Right lung (tissue), 5 donors: ENCODE results near the gene KRTAP5-6. TPM values are rescaled to one million over a fixed set of nuclear protein-coding genes. Genes with fewer than 3 reads are reported as not detected.
"Not testable (repeated sequence)": the region's sequence is repeated elsewhere in the genome, so short reads cannot be mapped to it uniquely, and the experiment has no call there.

Experiments
- DNase-seq, 2 donors: peaks; one replicate each; pipeline ENCODE4 v3.0.0-alpha.2; 2013
- polyA plus RNA-seq, 5 donors: library from polyadenylated mRNA; unstranded; fragments of 120-200 nt; gene quantifications; one replicate each; pipeline versions ENCODE4 v1.2.1 to v1.2.3, GENCODE V29; 2013; ENCODE audit warnings: inconsistent platforms in 1 of 5, low replicate concordance in 1 of 5; ENCODE audit not compliant: insufficient read length in 5 of 5, insufficient read depth in 1 of 5

The KRTAP5-6 gene
- polyA plus RNA-seq, 5 donors, result not detected

DNA sequence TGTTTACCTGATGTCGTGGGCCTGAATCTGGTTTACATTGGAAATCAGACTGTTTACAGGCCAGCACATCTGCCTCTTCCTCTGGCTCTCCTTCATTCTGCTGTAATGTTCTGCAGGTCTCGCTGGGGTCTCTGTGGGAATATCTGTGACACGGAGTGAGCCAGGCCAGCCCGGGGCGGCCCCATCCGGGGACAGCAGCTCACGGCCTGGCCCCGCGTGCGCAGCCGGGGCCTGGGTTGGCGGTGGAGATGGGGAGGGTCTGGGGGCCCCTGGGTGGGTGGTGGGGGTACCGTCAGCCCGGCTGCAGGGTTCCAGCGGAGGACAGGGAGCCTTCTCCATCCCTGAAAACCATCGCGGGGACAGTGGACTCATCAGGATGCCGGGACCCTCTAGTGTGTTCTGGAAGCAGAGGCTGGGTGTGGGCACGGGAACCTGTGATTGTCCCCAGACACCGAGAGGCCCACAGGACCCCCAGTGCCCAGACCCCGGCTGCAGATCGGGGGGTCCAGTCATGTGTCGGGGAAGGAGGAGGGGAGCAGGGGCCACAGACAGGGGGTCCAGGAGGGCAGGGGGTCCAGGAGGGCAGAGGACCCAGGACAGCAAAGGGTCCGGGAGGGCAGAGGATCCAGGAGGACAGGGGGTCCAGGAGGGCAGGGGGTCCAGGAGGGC, 13.0 kb upstream of the KRTAP5-6 start:
- not testable (repeated sequence) for DNase-seq

DNA sequence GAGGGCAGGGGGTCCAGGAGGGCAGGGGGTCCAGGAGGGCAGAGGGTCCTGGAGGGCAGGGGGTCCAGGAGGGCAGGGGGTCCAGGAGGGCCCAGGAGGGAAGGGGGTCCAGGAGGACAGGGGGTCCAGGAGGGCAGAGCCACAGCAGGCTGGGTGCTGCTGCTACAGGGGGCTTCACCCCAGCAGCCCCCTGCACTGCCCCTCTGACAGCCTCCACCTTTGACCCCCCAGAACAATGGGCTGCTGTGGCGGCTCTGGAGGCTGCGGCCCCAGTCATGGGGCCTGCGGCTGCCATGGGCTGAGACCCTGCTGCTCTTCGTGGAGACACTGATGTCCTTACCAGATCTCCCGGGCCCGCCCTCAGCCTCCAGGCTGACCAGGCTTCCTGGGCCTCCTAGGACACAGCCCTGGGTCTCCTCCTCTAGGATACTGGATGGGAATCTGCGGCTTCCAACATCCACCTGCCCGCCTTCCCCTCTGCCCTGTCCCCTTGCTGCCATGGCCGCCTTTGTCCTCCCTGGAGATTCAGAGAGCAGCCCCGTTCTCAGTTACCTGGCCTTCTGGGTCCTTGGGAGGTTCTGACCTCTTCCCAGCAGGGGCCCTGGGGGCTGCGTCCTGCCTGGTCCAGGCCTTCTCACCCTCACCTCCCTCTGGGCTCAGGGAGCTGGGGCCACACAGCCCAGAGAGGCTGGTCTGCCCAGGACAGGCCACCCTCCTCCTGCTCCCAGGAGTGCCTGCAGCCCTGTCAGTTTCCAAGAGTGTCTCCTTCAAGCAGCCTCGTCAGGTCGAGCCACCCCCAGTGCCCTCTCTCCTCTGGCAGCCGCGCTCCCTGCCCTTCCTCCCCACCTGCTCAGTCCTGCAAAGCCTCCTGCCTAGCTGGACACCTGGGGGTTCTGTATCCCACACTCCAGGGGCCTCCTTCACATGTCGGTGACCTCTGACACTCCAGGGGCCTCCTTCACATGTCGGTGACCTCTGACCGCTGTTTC, 11.8 kb upstream of the KRTAP5-6 start:
- not testable (repeated sequence) for DNase-seq

DNA sequence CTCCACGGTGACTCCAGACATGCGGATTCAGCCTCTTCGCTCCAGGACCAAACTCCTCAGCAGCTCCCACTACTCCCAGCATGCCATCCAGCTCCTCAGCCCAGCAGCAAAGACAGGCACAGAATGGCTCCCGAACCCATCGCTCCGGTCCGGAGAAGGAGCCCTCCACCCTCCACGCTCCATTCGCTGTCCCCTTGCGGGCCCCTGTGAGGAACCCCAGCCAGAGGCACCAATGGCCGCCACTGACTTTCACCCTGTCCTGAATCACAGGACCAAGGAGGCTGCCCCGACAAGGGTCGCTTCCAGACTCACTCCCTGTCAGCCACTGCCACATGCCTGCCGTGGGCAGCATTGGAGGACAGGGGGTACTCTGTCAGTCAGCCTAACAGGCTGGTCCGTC, 10.8 kb upstream of the KRTAP5-6 start:
- not testable (repeated sequence) for DNase-seq

DNA sequence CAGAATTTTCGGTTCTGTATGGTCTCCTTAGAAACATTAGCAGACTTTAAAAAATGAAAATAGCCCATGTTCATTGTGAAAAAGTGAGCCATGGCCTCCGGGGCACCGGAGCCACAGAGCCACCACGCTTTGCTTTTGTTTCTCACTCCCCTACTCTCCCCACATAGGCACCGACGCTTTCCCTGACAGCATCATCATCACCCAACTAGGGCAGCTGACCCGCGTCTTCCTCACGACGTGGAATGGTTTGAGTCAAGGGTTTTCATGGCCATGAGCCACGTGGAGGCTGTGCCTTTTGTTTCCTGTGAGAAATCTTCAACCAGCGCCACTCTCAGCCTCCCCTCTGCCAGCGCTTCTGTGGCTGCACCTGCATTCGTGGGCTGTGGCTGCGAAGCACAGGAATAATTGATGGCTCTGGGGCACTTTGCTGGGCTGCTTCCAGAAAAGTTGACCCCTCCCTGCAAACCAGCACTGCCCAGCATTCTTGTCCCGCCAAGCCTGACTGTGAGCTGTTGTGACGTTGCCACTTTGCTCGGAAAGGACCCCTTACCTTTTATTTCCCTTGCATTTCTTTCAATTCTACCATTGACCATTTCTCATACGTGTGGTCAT, 8.6 kb upstream of the KRTAP5-6 start:
- DNase-seq, result not testable (repeated sequence)

DNA sequence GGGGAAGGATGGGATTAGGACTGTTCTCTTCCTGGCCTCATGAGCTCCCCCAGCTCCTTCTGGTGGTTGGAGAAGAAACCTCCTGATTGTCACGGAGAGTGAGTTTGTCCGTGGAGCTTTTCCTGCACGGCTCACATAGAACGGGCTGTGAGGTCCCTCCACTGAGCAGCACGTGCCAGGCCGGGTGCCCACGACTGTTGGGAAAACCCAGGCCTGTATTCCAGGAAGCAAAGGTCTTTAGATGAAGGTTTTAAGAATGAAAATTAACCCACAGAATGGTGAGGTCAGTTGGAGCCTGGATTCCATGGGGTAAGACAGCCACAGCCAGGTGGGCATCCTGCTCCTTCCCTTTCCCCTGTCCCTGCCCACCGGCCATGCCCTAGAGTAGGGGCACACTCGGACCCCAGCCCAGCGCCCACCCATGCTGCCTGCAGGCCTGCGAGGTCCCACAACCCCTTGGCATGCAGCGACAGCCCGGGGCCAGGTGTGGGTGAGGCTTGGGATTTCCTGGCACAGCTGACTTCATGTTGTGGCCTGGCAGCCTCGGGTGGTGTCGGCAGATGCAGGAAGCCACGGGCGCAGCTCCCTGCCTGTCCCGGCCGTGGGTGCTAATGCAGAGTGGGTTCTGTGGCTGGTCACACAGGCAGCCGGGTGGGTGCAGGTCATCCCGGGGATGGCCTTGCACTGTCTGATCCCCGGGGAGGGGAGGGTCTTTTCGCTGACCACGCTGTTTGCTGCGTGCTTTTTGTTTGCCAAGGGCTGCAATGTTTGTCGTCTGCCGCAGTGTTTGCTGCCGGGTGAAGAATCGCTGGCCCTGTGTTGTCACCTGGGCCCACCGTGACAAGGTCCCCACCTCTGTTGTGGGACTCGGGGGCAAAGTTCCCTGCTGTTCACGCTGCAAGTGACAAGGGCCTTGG, 7.5 kb upstream of the KRTAP5-6 start:
- not testable (repeated sequence) for DNase-seq

DNA sequence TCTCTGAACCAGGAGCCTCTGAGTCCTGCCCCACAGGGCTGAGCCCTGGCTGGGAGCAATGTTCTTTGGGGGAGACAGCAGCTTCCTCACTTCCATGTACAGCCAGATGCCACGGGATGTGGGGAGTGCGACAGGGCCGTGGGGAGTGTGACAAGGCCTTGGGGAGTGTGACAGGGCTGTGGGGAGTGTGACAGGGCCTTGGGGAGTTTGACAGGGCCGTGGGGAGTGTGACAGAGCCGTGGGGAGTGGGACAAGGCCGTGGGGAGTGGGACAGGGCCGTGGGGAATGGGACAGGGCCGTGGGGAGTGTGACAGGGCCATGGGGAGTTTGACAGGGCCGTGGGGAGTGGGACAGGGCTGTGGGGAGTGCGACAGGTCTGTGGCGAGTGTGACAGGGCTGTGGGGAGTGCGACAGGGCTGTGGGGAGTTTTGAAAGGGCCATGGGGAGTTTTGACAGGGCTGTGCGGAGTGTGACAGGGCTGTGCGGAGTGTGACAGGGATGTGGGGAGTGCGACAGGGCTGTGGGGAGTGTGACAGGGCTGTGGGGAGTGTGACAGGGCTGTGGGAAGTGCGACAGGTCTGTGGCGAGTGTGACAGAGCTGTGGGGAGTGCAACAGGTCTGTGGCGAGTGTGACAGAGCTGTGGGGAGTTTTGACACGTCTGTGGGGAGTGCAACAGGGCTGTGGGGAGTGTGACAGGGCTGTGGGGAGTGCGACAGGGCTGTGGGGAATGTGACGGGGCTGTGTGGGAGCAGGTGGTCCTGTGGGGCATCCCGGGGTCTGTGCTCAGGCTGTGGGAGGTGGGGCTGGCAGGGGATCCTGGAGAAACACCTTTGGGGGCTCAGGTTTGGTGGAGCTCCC, 6.6 kb upstream of the KRTAP5-6 start:
- no peak for DNase-seq

DNA sequence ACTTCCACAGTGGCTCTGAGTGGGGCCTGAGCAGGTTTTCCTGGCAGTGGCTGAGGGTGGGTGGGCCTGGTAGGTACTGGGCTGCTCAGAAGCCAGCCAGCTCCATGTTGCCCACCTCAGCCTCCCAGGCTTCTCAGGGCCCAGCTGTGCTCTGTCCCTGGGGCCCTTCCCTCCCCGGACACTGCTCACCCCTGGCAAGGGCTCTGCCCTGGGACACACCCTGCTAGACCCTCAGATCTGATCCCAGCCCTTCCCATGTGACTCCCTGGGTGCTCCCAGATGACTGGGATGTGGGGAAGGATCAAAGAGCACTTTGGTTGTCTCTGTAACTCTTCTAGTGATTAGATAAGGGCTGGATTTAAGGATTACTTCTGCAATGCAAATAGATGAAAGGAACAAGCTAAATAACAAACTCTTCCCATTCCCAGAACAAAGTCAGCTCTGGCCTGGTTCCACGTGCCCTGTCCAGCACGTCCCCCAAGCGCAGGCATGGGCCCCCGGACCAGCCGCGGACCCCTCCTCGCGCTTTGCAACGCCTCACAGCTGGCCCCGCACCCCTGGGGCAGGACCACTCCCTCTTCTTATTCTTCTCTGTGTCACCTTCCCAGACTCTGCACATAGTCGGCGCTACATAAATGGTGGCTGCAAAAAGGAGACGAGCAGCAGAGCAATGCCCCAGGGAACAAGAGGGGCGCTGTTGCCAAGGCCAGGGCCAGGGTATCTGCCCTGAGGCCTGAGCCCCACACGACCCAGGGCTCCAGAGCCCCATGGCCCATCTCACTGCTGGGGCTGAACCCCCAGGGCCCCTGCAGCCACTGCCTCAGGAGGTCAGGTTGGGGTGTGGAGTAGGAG, 5.7 kb upstream of the KRTAP5-6 start:
- no peak for DNase-seq

DNA sequence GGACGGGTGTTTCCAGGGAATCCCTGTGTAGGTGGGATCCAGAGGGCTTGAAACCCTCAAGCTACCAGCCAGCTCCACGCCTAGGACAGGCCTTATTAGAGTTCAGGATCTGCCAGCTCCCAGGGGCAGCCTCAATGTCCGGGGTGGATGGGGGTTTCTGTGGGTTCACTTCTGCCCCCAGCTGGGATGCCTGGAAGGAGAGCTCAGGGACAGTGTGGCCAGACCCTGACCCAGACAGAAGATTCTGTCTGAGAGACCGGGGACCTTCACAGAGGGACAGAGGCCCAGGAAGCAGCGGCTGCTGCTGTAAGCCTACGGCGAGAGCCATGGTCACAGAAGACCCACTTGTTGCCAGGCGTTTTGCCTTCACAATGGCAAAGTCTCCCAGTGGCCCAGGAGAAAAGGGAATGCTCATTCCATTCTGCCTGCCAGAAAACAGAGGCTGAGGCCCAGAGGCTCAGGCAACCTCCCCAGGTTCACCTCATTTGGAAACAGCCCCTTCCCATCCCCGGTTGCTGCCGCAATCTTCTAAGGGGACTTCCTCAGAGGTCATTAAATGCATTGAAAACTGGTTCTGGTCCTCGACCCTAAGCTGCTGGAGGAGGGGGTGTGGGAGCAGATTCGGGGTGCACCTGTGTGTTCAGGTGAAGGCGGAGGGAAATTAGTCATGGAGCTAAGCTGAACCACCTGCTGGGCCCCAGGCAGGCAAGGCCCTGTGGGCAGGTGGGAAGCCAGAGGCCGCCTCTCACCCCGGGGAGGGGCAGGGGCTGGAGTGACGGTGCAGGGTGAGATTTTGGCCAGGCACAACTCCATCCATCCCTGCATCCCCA, 4.9 kb upstream of the KRTAP5-6 start:
- no peak for DNase-seq

DNA sequence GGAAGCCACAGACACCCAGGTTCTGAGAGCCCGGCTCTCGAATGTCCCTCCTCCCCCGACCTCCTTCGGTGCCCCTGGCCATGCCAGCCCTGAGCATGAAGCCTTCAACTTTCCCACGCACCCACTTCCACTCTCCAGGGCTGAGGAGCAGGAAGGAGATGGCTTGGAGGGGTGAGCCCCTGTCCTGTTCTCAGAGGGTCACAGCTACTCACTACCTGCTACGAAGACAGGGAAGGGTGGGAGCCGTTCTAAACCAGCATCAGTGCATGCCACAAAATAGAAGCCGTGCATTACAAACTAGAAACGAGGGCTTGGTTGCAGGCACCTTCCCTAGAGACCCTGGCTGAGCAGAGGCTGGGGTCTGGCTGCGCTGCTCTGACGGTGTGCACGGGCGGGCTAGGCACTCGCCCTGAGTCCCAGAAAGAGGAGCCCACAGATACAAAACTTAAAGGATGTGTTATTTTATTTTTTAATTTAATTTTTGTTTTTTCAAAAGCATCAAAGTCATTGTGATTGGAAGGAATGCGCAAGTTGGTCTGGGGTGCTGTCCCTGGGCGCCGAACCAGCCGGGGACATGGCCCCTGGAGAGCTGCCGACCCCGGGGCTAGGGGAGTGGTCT, 4.2 kb upstream of the KRTAP5-6 start:
- DNase-seq, result no peak

DNA sequence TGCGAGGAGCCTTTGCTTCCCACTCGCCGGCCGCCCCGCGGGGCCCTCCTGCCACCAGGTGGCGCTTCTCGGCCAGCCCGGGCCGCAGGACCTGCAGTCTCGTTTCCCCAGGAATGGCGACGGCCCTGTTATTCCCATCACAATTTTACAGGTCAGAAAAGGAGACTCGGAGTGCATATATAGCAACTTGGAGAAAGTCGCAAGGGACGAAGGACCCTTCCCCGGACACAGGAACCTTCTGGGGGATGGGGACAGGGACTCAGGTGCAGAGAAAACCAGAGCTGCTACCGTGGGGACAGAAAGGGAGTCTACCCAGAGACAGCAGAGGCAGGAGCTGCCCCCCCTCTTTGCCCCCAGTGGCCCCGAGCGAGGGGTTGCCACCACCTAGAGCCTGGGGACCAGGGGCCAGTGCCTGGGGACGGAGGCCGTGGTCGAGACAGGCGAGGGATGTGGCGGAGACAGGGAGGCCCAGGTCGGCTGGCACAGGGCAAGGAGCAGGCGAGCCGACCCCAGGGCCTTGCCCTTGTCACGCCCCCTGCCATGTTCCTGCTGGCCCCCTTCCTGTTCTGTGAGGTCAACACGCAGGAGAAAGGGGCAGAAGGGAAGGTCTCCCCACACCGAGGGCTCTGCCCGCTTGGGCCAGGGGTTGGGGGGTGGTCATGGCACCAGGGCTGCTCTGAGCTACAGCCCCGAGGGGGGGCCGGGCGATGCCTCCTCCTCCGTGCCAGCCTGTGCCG, 3.5 kb upstream of the KRTAP5-6 start:
- DNase-seq, result peak; percentile 53 to 68

DNA sequence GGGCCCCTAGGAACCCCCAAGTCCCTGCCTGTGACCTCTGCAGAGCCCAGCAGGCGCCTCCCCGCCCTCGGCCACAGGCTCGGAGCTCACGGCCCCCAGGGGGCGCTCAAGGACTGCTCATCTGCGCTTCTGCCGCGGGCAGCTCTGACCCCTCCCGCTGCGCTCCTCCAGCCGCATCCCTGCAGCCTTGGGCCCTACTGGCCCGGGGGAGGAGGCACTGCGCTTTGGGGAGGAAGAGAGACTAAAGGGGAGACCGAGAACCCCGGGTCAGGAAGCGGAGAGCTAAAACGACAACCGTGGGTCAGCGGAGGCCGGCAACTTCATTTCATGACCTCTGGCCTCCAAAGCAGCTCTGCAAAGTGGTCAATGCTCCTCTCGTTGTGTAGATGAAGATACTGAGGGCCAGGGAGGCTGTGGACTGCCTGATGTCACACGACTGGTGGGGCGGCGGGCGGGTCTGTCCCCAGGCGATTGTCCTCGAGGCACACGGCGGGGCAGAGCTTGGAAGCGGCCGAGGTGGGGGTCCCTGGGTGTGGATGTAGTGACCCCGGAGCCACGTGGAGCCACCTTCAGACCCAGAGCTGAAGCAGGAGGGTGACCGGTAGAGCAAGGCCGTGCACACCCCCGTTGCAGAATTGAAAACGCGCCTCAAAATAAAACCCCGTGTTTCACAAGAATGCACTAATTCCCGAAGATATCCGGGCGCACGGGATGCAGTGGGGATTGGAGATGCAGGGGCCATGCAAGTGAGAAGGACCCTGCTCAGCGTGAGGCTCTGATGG, 2.7 kb upstream of the KRTAP5-6 start:
- DNase-seq, result peak; percentile 72 to 75

DNA sequence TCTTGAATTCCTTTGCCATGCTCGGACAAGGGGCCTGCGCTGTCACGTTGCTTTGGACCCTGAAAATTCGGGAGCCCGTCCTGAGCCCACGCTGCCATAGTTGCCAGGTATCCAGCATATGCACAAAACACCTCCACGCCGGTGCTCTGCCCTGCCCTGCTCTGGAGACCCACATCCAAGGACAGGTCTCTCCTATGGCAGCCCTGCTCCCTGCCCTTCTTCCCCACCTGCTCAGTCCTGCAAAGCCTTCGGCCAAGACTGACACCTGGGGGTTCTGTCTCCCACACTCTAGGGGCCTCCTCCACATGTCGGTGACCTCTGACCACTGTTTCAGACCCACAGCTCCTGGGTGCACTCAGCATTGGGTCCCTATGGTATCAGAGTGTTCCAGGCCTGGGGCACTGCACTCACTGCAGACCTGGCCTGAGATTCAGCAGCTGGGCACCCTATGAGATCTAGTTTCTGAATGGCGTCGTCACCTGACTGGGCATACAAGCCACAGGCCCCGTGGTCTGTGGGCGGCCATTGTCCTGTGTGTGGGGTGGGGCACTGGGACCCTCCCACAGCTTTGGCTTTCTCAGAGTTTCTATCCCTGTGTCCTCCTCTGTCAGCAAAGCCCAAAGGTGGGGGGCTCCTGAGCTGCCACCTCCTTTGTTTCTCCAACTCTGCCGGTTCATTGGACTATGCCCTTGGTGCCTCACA, 2.0 kb upstream of the KRTAP5-6 start:
- no peak for DNase-seq

DNA sequence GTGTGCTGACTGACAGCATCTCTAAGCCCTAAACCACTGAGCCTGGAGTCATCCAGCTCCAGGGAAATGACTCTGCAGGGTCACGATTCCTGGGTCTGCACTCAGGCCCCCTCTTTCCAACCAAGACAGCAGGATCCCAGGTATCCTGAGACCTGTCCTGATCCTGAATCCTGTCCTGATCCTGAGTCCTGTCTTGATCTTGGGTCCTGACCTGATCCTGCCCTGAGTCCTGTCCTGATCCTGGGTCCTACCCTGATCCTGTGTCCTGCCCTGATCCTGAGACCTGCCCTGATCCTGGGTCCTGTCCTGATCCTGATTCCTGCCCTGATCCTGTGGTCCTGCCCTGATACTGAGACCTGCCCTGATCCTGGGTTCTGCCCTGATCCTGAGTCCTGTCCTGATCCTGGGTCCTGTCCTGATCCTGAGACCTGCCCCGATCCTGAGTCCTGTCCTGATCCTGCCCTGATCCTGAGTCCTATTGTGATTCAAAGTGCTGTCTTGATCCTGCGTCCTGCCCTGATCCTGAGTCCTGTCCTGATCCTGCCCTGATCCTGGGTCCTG, 1.4 kb upstream of the KRTAP5-6 start:
- DNase-seq, result no peak

DNA sequence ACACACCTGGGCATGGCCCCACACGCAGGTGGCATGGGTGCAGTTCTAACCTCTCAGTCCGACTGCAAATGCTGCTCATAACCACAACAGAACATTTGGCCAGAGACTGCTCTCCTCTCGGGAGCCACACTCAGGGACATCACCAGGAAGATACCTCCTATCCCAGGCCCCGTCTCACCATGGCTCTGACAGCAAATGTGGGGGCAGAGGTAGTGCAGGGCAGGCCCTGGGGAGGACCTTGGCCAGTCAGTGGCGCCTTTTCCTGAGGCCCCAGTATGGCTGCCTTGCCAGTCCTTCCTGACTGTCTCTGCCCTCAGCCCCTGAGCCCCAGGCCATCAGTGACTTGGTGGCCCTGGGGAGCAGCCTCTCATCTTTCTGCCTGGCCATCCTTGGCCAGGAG, 2.8 kb downstream of the KRTAP5-6 start:
- no peak for DNase-seq

DNA sequence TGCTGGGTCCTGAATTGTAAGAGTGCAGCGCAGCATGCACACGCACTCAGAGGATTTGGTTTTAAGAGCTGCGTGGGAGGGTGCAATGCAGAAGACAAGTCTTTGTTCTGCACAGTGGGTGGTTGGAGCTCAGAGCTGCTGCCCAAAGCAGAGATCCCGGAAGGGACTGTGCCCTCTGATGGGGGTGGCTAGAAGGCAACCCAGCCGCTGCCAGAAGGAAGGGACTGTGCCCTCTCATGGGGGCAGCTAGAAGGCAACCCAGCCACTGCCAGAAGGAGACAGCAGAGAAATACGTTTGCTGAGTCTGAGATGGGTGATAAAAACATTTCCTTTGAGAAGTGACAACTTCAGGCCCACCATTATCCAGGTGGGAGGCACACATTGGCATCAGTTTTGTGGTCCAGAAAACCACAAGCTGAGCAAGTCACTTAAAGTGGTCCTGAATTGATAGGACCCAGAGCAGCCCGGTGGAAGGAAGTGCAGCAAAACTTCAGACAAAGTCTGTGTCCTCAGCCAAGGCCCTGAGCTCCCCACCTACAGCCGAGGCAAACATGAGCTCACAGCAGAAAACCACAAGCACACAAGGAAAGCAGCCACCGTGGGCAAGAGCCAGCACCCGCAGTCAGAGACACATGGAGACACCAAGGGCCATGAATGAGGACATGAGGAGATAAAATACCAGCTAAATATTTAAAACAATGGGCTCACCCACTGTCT, 4.3 kb downstream of the KRTAP5-6 start:
- no peak for DNase-seq
